Measurements from ENCODE around the gene KRTAP10-11.

DNA sequence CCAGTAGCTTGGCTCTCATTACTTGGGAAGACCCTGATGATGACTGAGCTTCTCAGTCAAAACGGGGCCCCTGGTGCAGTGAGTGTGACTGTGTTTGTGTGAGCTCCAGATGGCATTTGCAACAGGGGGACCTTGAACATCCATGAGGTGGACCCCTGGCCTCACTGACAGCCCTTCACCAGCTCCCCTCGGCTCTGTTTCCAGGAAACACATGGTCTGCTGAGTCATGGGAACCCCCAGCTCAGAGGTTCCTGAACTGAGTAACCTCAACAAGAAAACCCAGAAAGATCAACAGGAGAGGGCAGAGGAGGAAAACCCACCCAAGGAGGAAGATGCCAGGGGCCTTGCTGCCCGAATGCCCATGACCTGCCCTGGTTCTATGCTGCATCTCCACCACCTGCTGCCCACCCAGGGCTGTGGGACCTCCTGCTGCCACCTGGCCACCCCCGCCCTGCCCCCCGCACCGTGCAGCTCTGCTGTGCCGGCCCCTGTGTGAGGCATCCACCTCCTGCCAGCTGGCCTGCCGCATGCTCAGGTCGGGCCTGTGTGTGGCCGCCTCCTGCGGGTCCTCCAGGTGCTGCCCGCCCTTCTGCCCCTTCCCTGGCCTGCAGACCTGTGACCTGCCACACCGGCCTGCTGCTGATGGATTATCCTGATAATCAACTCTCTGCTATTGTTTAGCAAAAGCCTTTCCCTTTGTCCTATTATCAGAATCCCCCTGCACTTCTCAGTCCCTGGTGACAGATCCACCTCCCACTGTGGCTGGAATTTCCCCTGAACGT lies 40.0 kb downstream of the KRTAP10-11 start:
- TF ChIP-seq, protein P1, sequence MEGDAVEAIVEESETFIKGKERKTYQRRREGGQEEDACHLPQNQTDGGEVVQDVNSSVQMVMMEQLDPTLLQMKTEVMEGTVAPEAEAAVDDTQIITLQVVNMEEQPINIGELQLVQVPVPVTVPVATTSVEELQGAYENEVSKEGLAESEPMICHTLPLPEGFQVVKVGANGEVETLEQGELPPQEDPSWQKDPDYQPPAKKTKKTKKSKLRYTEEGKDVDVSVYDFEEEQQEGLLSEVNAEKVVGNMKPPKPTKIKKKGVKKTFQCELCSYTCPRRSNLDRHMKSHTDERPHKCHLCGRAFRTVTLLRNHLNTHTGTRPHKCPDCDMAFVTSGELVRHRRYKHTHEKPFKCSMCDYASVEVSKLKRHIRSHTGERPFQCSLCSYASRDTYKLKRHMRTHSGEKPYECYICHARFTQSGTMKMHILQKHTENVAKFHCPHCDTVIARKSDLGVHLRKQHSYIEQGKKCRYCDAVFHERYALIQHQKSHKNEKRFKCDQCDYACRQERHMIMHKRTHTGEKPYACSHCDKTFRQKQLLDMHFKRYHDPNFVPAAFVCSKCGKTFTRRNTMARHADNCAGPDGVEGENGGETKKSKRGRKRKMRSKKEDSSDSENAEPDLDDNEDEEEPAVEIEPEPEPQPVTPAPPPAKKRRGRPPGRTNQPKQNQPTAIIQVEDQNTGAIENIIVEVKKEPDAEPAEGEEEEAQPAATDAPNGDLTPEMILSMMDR (IDR thresholded peaks at IDR 0.05; ENCODE audit: poor library complexity): no peak
- TF ChIP-seq EZH2phosphoT487 (IDR thresholded peaks at IDR 0.05; ENCODE audit: low read depth, severe bottlenecking, unreplicated experiment) (no peak), EZH2 (IDR thresholded peaks at IDR 0.05; ENCODE audit: borderline replicate concordance) (no peak)
